B cell (primary cell): ENCODE measurements around the gene AMDHD2. TPM values are rescaled to one million over a fixed set of nuclear protein-coding genes. Genes with fewer than 3 reads are reported as not detected.
"Not testable (repeated sequence)": the region's sequence is repeated elsewhere in the genome, so short reads cannot be mapped to it uniquely, and the experiment has no call there.

Experiments used
- ATAC-seq: fragments of 200-7000 bp; cut with Tn5 transposase; one replicate; pipeline ENCODE4 v1.10.0; 2021; ENCODE audit warnings: low read depth, mild to moderate bottlenecking, moderate number of reproducible peaks, moderate library complexity
- CTCF ChIA-PET: fragments of 350-600 bp; sonication (Branson Sonifier 250); formaldehyde crosslinking; loops from one replicate; lab custom pipeline; 2021; ENCODE audit warnings: antibody characterized with exemption, inconsistent platforms; lab: Charles Lee
- POLR2A ChIA-PET: fragments of 350-600 bp; sonication (Branson Sonifier 250); formaldehyde crosslinking; loops from one replicate; lab custom pipeline; 2021; ENCODE audit warnings: antibody characterized with exemption; lab: Charles Lee
- DNase-seq: peaks from one replicate; pipeline ENCODE4 v3.0.0; 2013
- H2AFZ ChIP-seq: 2 replicates; pipeline ENCODE4 v1.6.1; 2012; ENCODE audit warnings: mild to moderate bottlenecking, low read depth, low read length; ENCODE audit not compliant: insufficient read depth, poor library complexity, severe bottlenecking
- H3K27ac ChIP-seq, 2 donors: 1 replicate in 1 of 2; 2 replicates in 1 of 2; pipeline ENCODE4 v1.5.1; 2012 to 2013; ENCODE audit warnings: low read length in 2 of 2, mild to moderate bottlenecking in 2 of 2, moderate library complexity in 1 of 2
- H3K27me3 ChIP-seq, 4 experiments: fragments of 200-600 bp in 1 of 4; sonication (generic) in 1 of 4; replicated peaks in 1 of 4; 1 replicate in 2 of 4; 2 replicates in 2 of 4; pipeline versions ENCODE4 v1.6.1 to v1.7.0; 2013 to 2016; ENCODE audit warnings: low read length in 3 of 4, mild to moderate bottlenecking in 2 of 4, mixed read lengths in 1 of 4, moderate library complexity in 1 of 4; ENCODE audit not compliant: insufficient read depth in 4 of 4, control insufficient read depth in 3 of 4; ENCODE audit errors: control extremely low read depth in 1 of 4
- H3K36me3 ChIP-seq, 2 experiments: replicated peaks in 1 of 2; 1 replicate in 1 of 2; 2 replicates in 1 of 2; pipeline versions ENCODE4 v1.6.1 to v1.7.1; 2013; ENCODE audit warnings: low read length in 1 of 2; ENCODE audit not compliant: insufficient read depth in 2 of 2, control insufficient read depth in 1 of 2; ENCODE audit errors: control extremely low read depth in 1 of 2, extremely low read depth in 1 of 2
- H3K4me1 ChIP-seq, 2 donors: fragments of 200-600 bp in 1 of 2; sonication (generic) in 1 of 2; 1 replicate in 1 of 2; 2 replicates in 1 of 2; pipeline versions ENCODE4 v1.5.1 to v1.6.1; 2013 to 2017; ENCODE audit warnings: low read length in 2 of 2; ENCODE audit not compliant: control insufficient read depth in 2 of 2, insufficient read depth in 2 of 2
- H3K4me2 ChIP-seq: replicated peaks from 2 replicates; pipeline ENCODE3; 2012; ENCODE audit warnings: mild to moderate bottlenecking, low read depth, low read length; ENCODE audit not compliant: poor library complexity, severe bottlenecking
- H3K4me3 ChIP-seq, 5 experiments: fragments of 200-600 bp in 1 of 5; sonication (generic) in 1 of 5; 1 replicate in 3 of 5; 2 replicates in 2 of 5; pipeline versions ENCODE4 v1.5.1 to v1.7.0; 2011 to 2016; ENCODE audit warnings: low read length in 4 of 5, mild to moderate bottlenecking in 4 of 5, low read depth in 2 of 5, control low read depth in 1 of 5, moderate library complexity in 1 of 5; ENCODE audit not compliant: insufficient read depth in 1 of 5; ENCODE audit errors: control extremely low read depth in 1 of 5, extremely low read depth in 1 of 5
- H3K79me2 ChIP-seq: fragments of 200-600 bp; sonication (generic); one replicate; pipeline ENCODE4 v1.6.0; 2016; ENCODE audit warnings: low read length; ENCODE audit not compliant: control insufficient read depth, insufficient read depth
- H3K9ac ChIP-seq: fragments of 200-600 bp; sonication (generic); 2 replicates; pipeline ENCODE4 v1.6.1; 2017; ENCODE audit warnings: mild to moderate bottlenecking, low read length, moderate library complexity
- H3K9me3 ChIP-seq, 3 donors: one replicate each; pipeline versions ENCODE4 v1.6.1 to v1.7.1; 2013; ENCODE audit warnings: low read length in 2 of 3; ENCODE audit not compliant: control insufficient read depth in 2 of 3, insufficient read depth in 1 of 3; ENCODE audit errors: control extremely low read depth in 1 of 3
- H4K20me1 ChIP-seq: 2 replicates; pipeline ENCODE4 v1.6.0; 2012; ENCODE audit warnings: mild to moderate bottlenecking, low read length; ENCODE audit not compliant: insufficient read depth, control insufficient read depth, poor library complexity, severe bottlenecking
- H3K27ac Mint-ChIP-seq: one replicate; pipeline ENCODE4 v1.8.0; 2021; ENCODE audit warnings: mixed read lengths
- H3K27me3 Mint-ChIP-seq: one replicate; pipeline ENCODE4 v1.8.0; 2021; ENCODE audit warnings: mixed read lengths
- H3K4me1 Mint-ChIP-seq: one replicate; pipeline ENCODE4 v1.8.0; 2021; ENCODE audit warnings: mixed read lengths
- H3K4me3 Mint-ChIP-seq: one replicate; pipeline ENCODE4 v1.8.0; 2021; ENCODE audit warnings: mixed read lengths
- H3K9me3 Mint-ChIP-seq: one replicate; pipeline ENCODE4 v1.8.0; 2022; ENCODE audit warnings: mixed read lengths; ENCODE audit not compliant: insufficient read depth
- WGBS: methylation state at CpG from one replicate; pipeline ENCODE4 v1.1.5; 2013; ENCODE audit warnings: missing lambda C conversion rate; ENCODE audit not compliant: insufficient coverage; 5-methylcytosine and 5-hydroxymethylcytosine counted together
- intact Hi-C: fragments of 100-400 bp; cut with micrococcal nuclease; formaldehyde crosslinking; loops from one replicate; pipeline ENCODE4 v1.10.0; 2022
- polyA plus RNA-seq: library from polyadenylated mRNA; depleted of rRNA; stranded (reverse); fragments of >200 nt; gene quantifications from 2 replicates; pipeline ENCODE4 v1.2.3, GENCODE V29; 2012
- total RNA-seq, 2 donors: library from RNA; stranded (reverse); fragments of 120-200 nt in 1 of 2; gene quantifications; 1 replicate in 1 of 2; 2 replicates in 1 of 2; pipeline versions ENCODE4 v1.2.3 to v1.2.4, GENCODE V29; 2013 to 2022

The AMDHD2 gene
- total and polyA plus RNA-seq, 2 donors (not counting 1 experiment from before 2014, with no cell fraction given) = 133 to 209 TPM

GRCh38 chr16:2557150-2557549 is 37.0 kb downstream of the AMDHD2 start:
- H3K4me1 Mint-ChIP-seq, H4K20me1 ChIP-seq: not testable (repeated sequence)

DNA sequence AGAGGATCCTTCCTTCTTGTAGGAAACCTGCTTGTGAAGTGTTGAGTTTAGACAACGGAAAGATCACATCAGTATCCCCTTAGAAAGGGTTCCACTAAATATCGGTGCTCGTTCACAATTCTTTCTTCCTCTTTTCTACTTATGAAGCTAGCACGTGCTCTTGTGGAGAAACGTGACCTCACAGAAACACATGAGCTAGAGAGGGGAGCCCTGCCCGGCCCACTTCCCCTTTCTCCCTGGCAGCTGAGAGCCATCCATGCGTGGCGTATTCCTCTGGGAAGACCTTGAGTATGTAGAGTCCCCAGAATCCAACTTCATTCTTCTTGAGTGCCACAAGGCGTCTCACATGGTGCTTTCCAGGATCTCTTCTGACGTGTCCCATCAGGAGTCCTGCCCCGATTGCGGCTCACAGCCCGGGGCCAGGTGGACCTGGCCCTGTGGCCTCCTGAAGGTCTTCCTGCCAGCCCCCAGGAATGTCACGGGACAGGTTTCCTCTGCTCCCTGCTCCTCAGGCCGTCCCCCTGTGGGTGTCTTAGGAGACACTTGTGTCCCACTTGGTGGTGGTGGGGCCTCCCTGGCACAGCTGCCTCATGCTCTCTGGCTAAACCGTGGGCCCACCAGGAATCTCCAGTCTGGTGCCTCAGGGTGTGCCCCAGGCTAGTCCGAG is 40.1 kb downstream of the AMDHD2 start:
- H2AFZ ChIP-seq, H3K27me3 Mint-ChIP-seq, H3K9me3 Mint-ChIP-seq, H3K27ac Mint-ChIP-seq, H3K4me3 Mint-ChIP-seq, DNase-seq, POLR2A ChIA-PET, H3K27me3 ChIP-seq, H3K4me3 ChIP-seq, H4K20me1 ChIP-seq, H3K4me2 ChIP-seq, H3K4me1 Mint-ChIP-seq, CTCF ChIA-PET, intact Hi-C loops, H3K9me3 ChIP-seq, H3K9ac ChIP-seq, H3K79me2 ChIP-seq, H3K4me1 ChIP-seq, H3K36me3 ChIP-seq: not testable (repeated sequence)
- no CpG with 5 or more reads among the region's 17 CpGs for WGBS
- peak; percentile 76 for ATAC-seq
- peak overlapping the region in 1 of 2 donors; percentile 64 for H3K27ac ChIP-seq

More at GRCh38 chr16:2557150-2557549, 37.0 kb downstream of the AMDHD2 start:
- no CpG with 5 or more reads among the region's 15 CpGs for WGBS
- H3K9me3 Mint-ChIP-seq, H3K4me3 Mint-ChIP-seq, H3K79me2 ChIP-seq, POLR2A ChIA-PET, H2AFZ ChIP-seq, H3K36me3 ChIP-seq, DNase-seq, H3K27ac ChIP-seq, H3K27ac Mint-ChIP-seq, intact Hi-C loops, H3K9ac ChIP-seq, H3K27me3 Mint-ChIP-seq, H3K9me3 ChIP-seq, H3K4me1 ChIP-seq, H3K27me3 ChIP-seq, H3K4me3 ChIP-seq, ATAC-seq, H3K4me2 ChIP-seq, CTCF ChIA-PET: not testable (repeated sequence)
